Ureter (tissue), 1 donor: ENCODE measurements around the gene ATG16L2. TPM values are rescaled to one million over a fixed set of nuclear protein-coding genes. Genes with fewer than 3 reads are reported as not detected.

Experiments used
- total RNA-seq: library from RNA; stranded (reverse); gene quantifications from one replicate; pipeline ENCODE4 v1.2.4, GENCODE V29; 2023
- donor health status: DM: yes; HTN: yes; CAD: no.

The ATG16L2 gene
- total RNA-seq, 1 donor from 2014 or later, result 39.7 TPM

Other genes with a start within 250 kb of the ATG16L2 start
- gene PDE2A, start 140.0 kb upstream of the ATG16L2 start, total RNA-seq, result 49.6 TPM
- gene ARAP1, start 62.0 kb upstream of the ATG16L2 start, total RNA-seq, result 86.2 TPM
- 66.7 TPM for gene STARD10, start 20.4 kb upstream of the ATG16L2 start, total RNA-seq